Lower leg skin (tissue), 4 donors: ENCODE results near the gene NDC80. TPM values are rescaled to one million over a fixed set of nuclear protein-coding genes. Genes with fewer than 3 reads are reported as not detected.
"Not testable (repeated sequence)": the region's sequence is repeated elsewhere in the genome, so short reads cannot be mapped to it uniquely, and the experiment has no call there.

ENCODE experiments used
- DNase-seq, 2 donors: peaks; one replicate each; pipeline ENCODE4 v3.0.0-alpha.2; 2019; ENCODE audit warnings: low spot score in 2 of 2
- H3K4me3 ChIP-seq: fragments of 200-600 bp; sonication (generic); 2 replicates; pipeline ENCODE4 v1.5.1; 2017; ENCODE audit warnings: mild to moderate bottlenecking, low read depth; ENCODE audit not compliant: poor library complexity, severe bottlenecking
- POLR2A ChIP-seq, 2 donors: fragments of 450-650 bp; IDR thresholded peaks; one replicate each; pipeline ENCODE4 v1.6.1; 2016 to 2017; ENCODE audit warnings: antibody characterized with exemption in 2 of 2, mild to moderate bottlenecking in 1 of 2, moderate library complexity in 1 of 2
- WGBS, 2 donors: methylation state at CpG; one replicate each; pipeline ENCODE4 v1.1.5; 2018; 5-methylcytosine and 5-hydroxymethylcytosine counted together
- intact Hi-C: fragments of 100-400 bp; cut with DNase I; formaldehyde crosslinking; loops from one replicate; pipeline ENCODE4 v1.15.0; 2023; ENCODE audit warnings: low total_unique reads
- total RNA-seq, 4 donors: library from RNA; depleted of rRNA; stranded (reverse); fragments of >200 nt; gene quantifications; one replicate each; pipeline ENCODE4 v1.1.0, GENCODE V29; 2016
- TF ChIP-seq, protein P1 (sequence below), 3 donors: fragments of 450-650 bp; IDR thresholded peaks; one replicate each; pipeline ENCODE4 v1.5.1; 2016; ENCODE audit warnings: antibody characterized with exemption in 3 of 3, mild to moderate bottlenecking in 3 of 3, moderate library complexity in 2 of 3

NDC80 gene
- total RNA-seq, 4 donors from 2014 or later: 0.29 to 2.4 (median 1.4) TPM

- intact Hi-C loops: no loop called here
- WGBS, 2 donors: 68 to 83% methylated on average over 1 of the region's 1 CpG
- no peak overlapping the region for H3K4me3 ChIP-seq
- DNase-seq: no peak
- TF ChIP-seq POLR2A (IDR thresholded peaks at IDR 0.05): no peak
- TF ChIP-seq, protein P1, sequence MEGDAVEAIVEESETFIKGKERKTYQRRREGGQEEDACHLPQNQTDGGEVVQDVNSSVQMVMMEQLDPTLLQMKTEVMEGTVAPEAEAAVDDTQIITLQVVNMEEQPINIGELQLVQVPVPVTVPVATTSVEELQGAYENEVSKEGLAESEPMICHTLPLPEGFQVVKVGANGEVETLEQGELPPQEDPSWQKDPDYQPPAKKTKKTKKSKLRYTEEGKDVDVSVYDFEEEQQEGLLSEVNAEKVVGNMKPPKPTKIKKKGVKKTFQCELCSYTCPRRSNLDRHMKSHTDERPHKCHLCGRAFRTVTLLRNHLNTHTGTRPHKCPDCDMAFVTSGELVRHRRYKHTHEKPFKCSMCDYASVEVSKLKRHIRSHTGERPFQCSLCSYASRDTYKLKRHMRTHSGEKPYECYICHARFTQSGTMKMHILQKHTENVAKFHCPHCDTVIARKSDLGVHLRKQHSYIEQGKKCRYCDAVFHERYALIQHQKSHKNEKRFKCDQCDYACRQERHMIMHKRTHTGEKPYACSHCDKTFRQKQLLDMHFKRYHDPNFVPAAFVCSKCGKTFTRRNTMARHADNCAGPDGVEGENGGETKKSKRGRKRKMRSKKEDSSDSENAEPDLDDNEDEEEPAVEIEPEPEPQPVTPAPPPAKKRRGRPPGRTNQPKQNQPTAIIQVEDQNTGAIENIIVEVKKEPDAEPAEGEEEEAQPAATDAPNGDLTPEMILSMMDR (IDR thresholded peaks at IDR 0.05): no peak
Measured at GRCh38 chr18:2538236-2538635, 33.1 kb upstream of the NDC80 start.

DNA sequence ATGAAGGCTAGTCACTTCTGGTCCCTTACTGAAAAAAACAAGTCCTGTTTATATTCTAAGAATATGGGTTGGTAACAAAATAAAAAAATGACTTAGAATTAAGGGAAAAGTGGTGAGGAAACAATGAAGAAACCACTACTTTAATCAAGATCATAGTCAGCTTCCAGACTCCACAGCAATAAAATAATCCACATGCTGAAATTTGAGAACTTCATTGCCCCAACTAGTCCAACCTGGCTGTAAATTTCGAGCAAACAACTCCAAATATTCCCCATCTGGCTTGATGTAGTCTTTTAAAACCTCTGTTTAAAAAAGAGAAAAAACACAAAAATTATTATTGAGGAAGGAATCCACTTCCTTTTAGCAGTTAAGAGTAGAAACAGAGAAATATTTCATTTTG, 32.5 kb upstream of the NDC80 start:
- 43 to 45% methylated on average over 1 of the region's 1 CpG for WGBS, 2 donors
- TF ChIP-seq, protein P1 (IDR thresholded peaks at IDR 0.05): no peak
- no peak for TF ChIP-seq POLR2A (IDR thresholded peaks at IDR 0.05)
- DNase-seq: no peak
- H3K4me3 ChIP-seq: no peak overlapping the region
- intact Hi-C loops: no loop called here

- DNase-seq: no peak
- intact Hi-C loops: no loop called here
- 84 to 85% methylated on average over 4 of the region's 4 CpGs for WGBS, 2 donors
- no peak overlapping the region for H3K4me3 ChIP-seq
- TF ChIP-seq POLR2A (IDR thresholded peaks at IDR 0.05): no peak
- TF ChIP-seq, protein P1 (IDR thresholded peaks at IDR 0.05): no peak
Measured at GRCh38 chr18:2540575-2540974, 30.8 kb upstream of the NDC80 start.

- 31 to 42% methylated on average over 3 of the region's 3 CpGs for WGBS, 2 donors
- DNase-seq, H3K4me3 ChIP-seq, intact Hi-C loops: not testable (repeated sequence)
Measured at GRCh38 chr18:2541925-2542563, 29.3 kb upstream of the NDC80 start.

GRCh38 chr18:2545155-2545554, 26.2 kb upstream of the NDC80 start:
- no peak overlapping the region for H3K4me3 ChIP-seq
- 62 to 66% methylated on average over 2 of the region's 2 CpGs for WGBS, 2 donors
- intact Hi-C loops: no loop called here
- TF ChIP-seq, protein P1 (IDR thresholded peaks at IDR 0.05): no peak
- TF ChIP-seq POLR2A (IDR thresholded peaks at IDR 0.05): no peak
- DNase-seq: no peak

DNA sequence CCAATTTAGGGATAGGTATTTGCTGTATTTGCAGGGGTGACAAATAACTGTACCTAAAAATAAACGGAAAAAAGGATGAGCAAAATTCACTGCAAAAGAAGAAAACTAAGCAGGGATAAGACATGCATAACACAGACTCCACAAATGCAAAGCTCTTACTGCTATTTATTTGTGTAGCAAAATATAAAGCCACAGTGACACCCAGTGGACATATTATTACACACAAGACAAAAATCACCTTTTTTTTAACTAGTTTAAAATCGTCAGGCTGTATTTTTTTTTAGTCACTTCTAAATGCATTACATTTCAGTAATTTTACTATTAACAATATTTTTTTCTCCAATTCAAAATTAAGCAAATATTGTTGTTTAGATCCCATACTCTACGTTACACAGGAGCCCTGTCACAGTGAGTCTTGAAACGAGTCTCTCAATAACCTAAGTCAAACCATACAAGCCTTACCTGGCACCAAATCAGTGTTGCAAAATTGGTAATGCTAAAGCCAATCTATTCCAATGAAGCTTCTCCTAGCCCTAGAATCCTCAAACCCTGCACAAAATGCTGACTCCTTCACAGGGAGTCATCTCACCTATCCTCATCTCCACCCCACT, 23.8 kb upstream of the NDC80 start:
- 54 to 56% methylated on average over 4 of the region's 4 CpGs for WGBS, 2 donors
- DNase-seq: no peak
- intact Hi-C loops: no loop called here
- no peak overlapping the region for H3K4me3 ChIP-seq
- TF ChIP-seq POLR2A (IDR thresholded peaks at IDR 0.05): no peak
- TF ChIP-seq, protein P1 (IDR thresholded peaks at IDR 0.05): no peak
